IPS DF 6.9 (cell line): ENCODE results near the gene SP100.
"Not testable (repeated sequence)": the region's sequence is repeated elsewhere in the genome, so short reads cannot be mapped to it uniquely, and the experiment has no call there.

Source experiments
- DNase-seq: peaks from one replicate; pipeline ENCODE4 v3.0.0-alpha.2; 2013; ENCODE audit warnings: low read depth, low spot score
- H3K27ac ChIP-seq: one replicate; pipeline ENCODE4 v1.5.1; 2013; ENCODE audit warnings: low read length, control low read depth
- H3K27me3 ChIP-seq: 2 replicates; pipeline ENCODE4 v1.6.1; 2013; ENCODE audit warnings: mild to moderate bottlenecking, low read length; ENCODE audit not compliant: control insufficient read depth, insufficient read depth
- H3K36me3 ChIP-seq: 2 replicates; pipeline ENCODE4 v1.6.1; 2013; ENCODE audit warnings: low read length; ENCODE audit not compliant: control insufficient read depth, insufficient read depth
- H3K4me1 ChIP-seq: 2 replicates; pipeline ENCODE4 v1.6.1; 2013; ENCODE audit warnings: low read length; ENCODE audit not compliant: control insufficient read depth, insufficient read depth
- H3K4me3 ChIP-seq: 2 replicates; pipeline ENCODE4 v1.5.1; 2013; ENCODE audit warnings: mild to moderate bottlenecking, low read length
- H3K9me3 ChIP-seq: 2 replicates; pipeline ENCODE4 v1.6.1; 2013; ENCODE audit warnings: low read length, inconsistent platforms; ENCODE audit not compliant: control insufficient read depth, insufficient read depth
- WGBS: extraction: QIAGEN DNeasy Blood & Tissue Kit; methylation state at CpG from one replicate; pipeline ENCODE4 v1.1.7; 2013; ENCODE audit warnings: mixed read lengths, missing lambda C conversion rate; ENCODE audit not compliant: insufficient read length, insufficient coverage; 5-methylcytosine and 5-hydroxymethylcytosine counted together

The SP100 gene

DNA sequence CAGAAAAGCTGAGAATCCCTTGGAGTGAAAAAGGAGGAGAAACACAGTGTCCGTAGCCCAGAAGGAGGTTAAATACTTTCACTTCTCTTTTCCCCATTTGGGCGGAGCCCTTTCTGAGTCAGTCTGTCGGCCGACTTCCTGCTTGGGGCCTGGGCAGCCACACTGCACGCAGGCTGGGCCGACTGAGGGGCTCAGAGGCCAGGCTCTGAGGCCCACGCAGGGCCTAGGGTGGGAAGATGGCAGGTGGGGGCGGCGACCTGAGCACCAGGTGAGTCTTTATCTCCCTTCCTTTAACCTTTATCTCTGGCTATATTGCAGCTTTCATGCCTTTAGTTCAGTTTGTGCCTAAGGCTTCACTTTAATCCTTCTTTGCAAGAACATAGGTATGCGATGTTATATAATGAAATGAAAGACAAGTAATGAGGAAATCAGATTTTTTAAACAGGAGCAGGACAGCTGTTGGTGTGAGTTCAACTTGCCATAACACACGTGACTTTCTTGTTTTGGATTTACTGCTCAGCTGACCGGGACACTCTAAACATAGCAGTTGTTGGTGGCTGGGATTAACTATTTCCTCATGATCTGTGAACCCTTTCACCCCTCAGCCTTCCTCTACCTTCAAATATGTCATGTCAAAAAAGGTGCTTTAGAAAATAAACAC is at the start of gene SP100:
SP100 (plus strand) TSS at position 141 of the 661 bp plus-strand sequence; CDS start at position 237, 96 bp downstream.
- Histone ChIP-seq H3K4me3 (no peak within 1 kb of the TSS), H3K27ac (no peak within 1 kb of the TSS), H3K36me3 (no peaks in the 10 kb centered on the region), H3K9me3 (no peaks in the 10 kb centered on the region), H3K4me1 (peaks cover 2% of the 10 kb centered on the region; the same call in 1 of the 2 replicates), H3K27me3 (peaks cover 5% of the 10 kb centered on the region; the same call in 1 of the 2 replicates)
- DNase-seq, result no peak
- WGBS, result no CpG with 5 or more reads among the region's 12 CpGs

DNA sequence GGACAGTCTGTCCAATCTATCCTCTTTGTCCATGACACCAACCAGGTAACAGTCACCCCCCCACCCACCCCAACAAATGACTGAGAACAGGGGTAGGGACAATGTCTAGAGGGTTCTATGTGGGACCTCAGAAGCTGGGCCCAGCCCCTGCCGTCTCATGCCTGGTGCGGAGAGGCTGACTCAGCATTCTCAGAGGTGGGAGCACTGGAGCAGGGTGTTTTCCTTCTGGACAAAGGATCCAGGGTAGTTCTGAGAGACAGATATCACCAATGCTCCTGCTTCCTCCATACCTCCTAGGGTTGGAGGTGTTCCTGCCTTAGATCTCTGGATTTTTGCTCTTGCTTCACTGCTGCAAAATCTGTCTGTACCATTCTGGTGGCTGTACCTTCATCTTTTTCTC is 33.9 kb upstream of the SP100 start:
- Histone ChIP-seq H3K4me1 (no peaks in the 10 kb centered on the region), H3K27me3 (no peaks in the 10 kb centered on the region), H3K27ac (no peak overlapping the region), H3K36me3 (no peaks in the 10 kb centered on the region), H3K4me3 (no peak overlapping the region), H3K9me3 (no peaks in the 10 kb centered on the region)
- no CpG with 5 or more reads among the region's 2 CpGs for WGBS
- no peak for DNase-seq

DNA sequence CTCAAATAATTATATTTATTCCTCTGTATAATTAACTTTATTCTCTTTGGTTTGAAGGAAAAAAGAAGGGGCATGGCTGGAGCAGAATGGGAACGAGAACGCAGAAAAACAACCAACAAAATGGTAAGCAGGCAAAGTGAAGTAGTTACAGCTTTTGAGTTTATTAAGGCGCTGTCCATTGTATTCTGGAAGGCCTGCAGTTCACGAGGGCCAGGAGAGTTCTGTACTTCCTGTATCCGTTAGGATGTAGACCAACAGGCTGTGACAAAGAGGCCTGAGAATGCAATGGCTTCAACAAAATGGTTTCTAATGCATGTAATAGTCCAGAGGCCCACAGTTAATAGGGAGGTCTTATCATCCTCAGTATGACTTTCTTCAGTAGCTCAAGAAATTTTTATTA is 32.5 kb upstream of the SP100 start:
- no peaks in the 10 kb centered on the region for H3K4me1 ChIP-seq
- H3K9me3 ChIP-seq, result no peaks in the 10 kb centered on the region
- WGBS, result no CpG with 5 or more reads among the region's 5 CpGs
- no peak overlapping the region for H3K27ac ChIP-seq
- H3K36me3 ChIP-seq, result no peaks in the 10 kb centered on the region
- H3K4me3 ChIP-seq, result no peak overlapping the region
- H3K27me3 ChIP-seq, result no peaks in the 10 kb centered on the region
- no peak for DNase-seq

DNA sequence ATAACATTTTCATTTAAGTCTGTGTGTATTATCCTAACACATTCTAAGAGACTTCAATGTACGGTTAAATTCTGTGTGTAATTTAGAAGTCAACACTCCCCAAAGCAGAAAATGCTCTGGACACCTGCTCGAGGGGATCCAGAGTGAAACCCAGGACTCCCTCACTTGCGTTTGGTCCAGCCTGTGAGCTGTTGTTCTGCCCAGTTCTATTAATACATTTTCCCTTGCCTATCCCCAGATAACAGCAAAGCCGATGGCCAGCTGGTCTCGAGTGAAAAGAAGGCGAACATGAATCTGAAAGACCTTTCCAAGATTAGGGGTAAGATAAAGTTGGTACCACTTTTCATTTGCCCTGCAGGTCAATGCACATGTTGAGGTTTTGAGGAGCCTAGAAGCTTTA is 31.0 kb upstream of the SP100 start:
- no peaks in the 10 kb centered on the region for H3K9me3 ChIP-seq

DNA sequence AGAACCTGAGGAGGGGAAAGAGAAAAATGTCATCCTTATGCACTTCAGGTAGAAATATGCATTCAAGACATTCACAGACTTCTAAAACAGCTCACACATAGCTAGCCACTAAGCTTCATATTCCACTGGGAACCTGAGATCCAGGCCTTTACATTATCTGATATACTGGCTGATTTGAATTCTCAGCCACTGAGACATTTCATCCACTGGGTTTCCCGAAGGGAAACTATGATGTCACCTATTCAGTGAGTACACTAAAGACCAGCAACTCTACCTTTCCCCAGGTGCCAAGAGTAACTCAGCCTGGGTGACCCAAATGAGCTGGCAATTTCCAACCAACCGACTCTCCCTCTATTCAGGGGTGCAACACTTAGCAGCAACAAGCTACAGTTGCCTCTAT is 21.7 kb upstream of the SP100 start:
- no CpG with 5 or more reads among the region's 2 CpGs for whole genome bisulfite sequencing
- no peak for DNase-seq
- Histone ChIP-seq H3K4me1 (no peaks in the 10 kb centered on the region), H3K9me3 (no peaks in the 10 kb centered on the region; the same call in 1 of the 2 replicates), H3K36me3 (no peaks in the 10 kb centered on the region), H3K27ac (no peak overlapping the region), H3K27me3 (no peaks in the 10 kb centered on the region), H3K4me3 (no peak overlapping the region)

More for the DNA sequence above, 31.0 kb upstream of the SP100 start:
- Histone ChIP-seq H3K27ac (no peak overlapping the region), H3K4me3 (no peak overlapping the region), H3K4me1 (no peaks in the 10 kb centered on the region), H3K36me3 (no peaks in the 10 kb centered on the region), H3K27me3 (no peaks in the 10 kb centered on the region)
- no peak for DNase-seq
- no CpG with 5 or more reads among the region's 6 CpGs for WGBS

DNA sequence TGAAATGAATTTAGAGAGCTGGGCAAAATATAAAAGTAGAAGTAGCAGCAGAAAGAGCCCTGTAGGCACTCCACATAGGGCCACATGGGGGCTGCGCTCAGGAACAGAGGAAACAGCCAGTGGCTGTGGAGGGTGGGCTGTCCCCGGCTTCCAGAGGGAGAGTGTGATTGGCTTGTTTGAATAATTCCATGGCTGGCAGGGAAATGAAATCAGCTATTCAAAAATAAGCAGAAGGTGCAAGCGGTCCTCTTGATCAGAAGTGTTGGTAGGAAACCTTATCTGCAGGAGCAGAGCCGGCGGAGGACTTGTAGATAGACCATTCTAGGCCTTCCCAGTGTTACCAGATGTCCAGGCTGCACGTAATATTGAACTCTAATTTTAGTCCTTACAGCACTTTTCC is 17.3 kb upstream of the SP100 start:
- not testable (repeated sequence) for H3K27ac ChIP-seq, H3K27me3 ChIP-seq, H3K4me1 ChIP-seq, H3K36me3 ChIP-seq, H3K4me3 ChIP-seq, H3K9me3 ChIP-seq, DNase-seq
- no CpG with 5 or more reads among the region's 6 CpGs for WGBS

DNA sequence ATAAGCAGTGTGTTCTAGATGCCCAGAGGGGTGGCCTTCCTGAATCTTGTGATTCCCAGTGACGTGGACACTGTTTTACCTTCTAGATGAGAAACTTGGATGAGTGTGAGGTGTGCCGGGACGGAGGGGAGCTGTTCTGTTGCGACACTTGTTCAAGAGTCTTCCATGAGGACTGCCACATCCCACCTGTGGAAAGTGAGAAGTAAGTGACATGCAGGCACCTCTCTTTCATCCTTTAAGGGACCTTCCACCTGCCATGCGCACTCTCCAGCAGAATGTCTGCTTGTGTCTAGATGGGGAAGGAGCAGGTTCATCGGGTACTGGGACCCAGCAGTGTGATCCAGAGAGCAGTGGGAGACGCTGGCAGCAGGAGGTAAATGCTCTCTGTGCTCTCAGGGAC is 16.0 kb upstream of the SP100 start:
- Histone ChIP-seq H3K36me3 (no peaks in the 10 kb centered on the region), H3K27ac (no peak overlapping the region)
- no CpG with 5 or more reads among the region's 7 CpGs for WGBS

DNA sequence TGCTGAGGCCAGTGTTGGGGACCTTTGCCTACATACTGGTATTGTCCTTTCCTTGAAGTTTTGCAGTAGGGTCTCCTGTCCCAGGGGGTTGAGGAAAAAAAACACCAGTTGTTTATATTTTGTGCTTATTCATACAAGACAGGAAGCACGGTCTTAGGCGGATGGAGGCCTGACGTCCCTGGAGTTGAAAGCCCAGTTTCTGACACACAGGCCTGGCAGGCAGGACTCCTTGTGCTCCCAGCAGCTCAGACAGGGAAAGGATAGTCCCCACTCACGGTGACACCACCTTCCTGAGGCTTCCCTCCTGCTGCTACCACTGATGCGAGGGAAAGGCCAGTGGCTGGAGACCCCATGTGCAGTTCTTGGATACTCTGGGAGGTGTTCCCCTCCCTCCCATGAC is 15.5 kb upstream of the SP100 start:
- no CpG with 5 or more reads among the region's 5 CpGs for WGBS
- H3K4me3 ChIP-seq, result no peak overlapping the region
- H3K36me3 ChIP-seq, result no peaks in the 10 kb centered on the region
- H3K27me3 ChIP-seq, result no peaks in the 10 kb centered on the region
- no peaks in the 10 kb centered on the region; the same call in 1 of the 2 replicates for H3K9me3 ChIP-seq
- DNase-seq, result no peak
- H3K4me1 ChIP-seq, result no peaks in the 10 kb centered on the region
- H3K27ac ChIP-seq, result no peak overlapping the region

More for the DNA sequence above, 16.0 kb upstream of the SP100 start:
- Histone ChIP-seq H3K27me3 (no peaks in the 10 kb centered on the region), H3K4me3 (no peak overlapping the region), H3K4me1 (no peaks in the 10 kb centered on the region), H3K9me3 (no peaks in the 10 kb centered on the region; the same call in 1 of the 2 replicates)
- DNase-seq, result no peak

DNA sequence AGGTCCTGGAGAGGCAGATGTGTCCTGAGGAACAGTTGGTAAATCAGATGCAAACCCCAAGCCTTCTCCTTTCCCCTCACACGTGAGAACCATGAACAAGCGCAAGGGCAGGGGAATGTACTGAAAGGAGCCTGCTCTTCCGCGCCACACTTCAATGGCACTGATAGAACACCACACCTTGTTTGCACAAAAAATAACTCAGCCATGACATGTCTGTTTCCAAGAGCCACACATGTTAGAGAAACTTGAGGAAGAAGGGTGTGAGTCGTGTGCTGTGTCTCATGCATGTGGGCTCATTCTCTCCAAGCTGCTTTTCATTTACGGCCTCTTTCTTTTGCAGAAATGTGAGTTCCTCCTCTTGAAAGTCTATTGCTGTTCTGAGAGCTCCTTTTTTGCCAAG is 15.0 kb upstream of the SP100 start:
- no CpG with 5 or more reads among the region's 6 CpGs for whole genome bisulfite sequencing
- not testable (repeated sequence) for H3K27me3 ChIP-seq, H3K9me3 ChIP-seq, H3K4me1 ChIP-seq, H3K27ac ChIP-seq, H3K4me3 ChIP-seq, H3K36me3 ChIP-seq, DNase-seq

DNA sequence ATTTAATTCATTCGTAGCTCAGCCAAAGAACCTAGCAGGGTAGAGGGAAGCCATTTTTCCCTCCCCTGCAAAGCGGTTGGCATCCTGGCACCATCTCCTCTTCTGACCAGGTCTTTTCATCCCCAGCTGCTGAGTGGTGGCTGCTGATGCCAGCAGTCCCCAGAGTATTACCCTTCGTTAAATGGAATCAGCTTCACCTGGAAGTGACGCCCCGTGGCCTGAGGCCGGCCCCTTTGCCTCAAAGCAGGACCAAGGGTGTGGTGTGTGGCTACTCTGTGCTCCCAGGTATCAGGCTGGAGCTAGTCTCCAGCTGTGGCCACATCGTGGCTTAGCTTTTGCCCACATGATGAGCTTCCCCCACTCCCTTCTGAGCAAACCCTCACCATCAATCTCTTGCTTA is 12.3 kb upstream of the SP100 start:
- WGBS, result no CpG with 5 or more reads among the region's 7 CpGs
- no peak for DNase-seq
- H3K36me3 ChIP-seq, result no peaks in the 10 kb centered on the region

DNA sequence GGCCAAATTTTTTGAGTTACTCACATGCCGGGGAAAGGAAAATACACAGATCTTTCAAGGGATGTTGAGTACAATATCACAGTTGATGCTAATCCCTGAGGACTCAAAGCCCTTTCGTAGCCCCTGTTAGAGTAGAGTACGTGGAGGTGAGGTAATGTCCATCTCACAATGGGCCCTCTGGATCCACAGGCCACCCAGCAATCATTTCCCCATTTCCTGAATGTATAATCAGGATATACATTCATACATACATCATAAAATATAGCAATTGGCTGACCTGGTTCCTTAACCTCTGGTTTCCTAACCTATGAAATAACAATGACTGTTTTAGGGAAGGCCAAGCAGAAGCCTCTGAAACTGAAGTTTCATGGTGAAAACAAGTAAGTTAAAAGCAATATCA is 10.2 kb upstream of the SP100 start:
- Histone ChIP-seq H3K4me3 (no peak overlapping the region), H3K36me3 (no peaks in the 10 kb centered on the region), H3K27me3 (peaks cover under 1% of the 10 kb centered on the region; the same call in 1 of the 2 replicates), H3K4me1 (no peaks in the 10 kb centered on the region), H3K27ac (no peak overlapping the region), H3K9me3 (no peaks in the 10 kb centered on the region)
- DNase-seq, result no peak
- no CpG with 5 or more reads among the region's 3 CpGs for WGBS

More for the DNA sequence above, 12.3 kb upstream of the SP100 start:
- no peak overlapping the region for H3K4me3 ChIP-seq
- H3K4me1 ChIP-seq, result no peaks in the 10 kb centered on the region
- no peaks in the 10 kb centered on the region for H3K9me3 ChIP-seq
- no peak overlapping the region for H3K27ac ChIP-seq
- no peaks in the 10 kb centered on the region for H3K27me3 ChIP-seq
